Measurements from ENCODE around the gene TM4SF4.

The TM4SF4 gene

GRCh38 chr3:149455366-149455765, 19.1 kb upstream of the TM4SF4 start:
- no peak for DNase-seq (ENCODE audit: low read depth)

GRCh38 chr3:149455989-149456388, 18.5 kb upstream of the TM4SF4 start:
- no peak for DNase-seq (ENCODE audit: low read depth)

- no peak for DNase-seq (ENCODE audit: low read depth)
Observed at GRCh38 chr3:149459491-149460059, 14.9 kb upstream of the TM4SF4 start.

- no peak for DNase-seq (ENCODE audit: low read depth)
Observed at GRCh38 chr3:149460117-149460516, 14.4 kb upstream of the TM4SF4 start.

GRCh38 chr3:149462051-149462450, 12.4 kb upstream of the TM4SF4 start:
- DNase-seq (ENCODE audit: low read depth) = no peak

- no peak for DNase-seq (ENCODE audit: low read depth)
Observed at GRCh38 chr3:149462581-149463011, 11.9 kb upstream of the TM4SF4 start.

- no peak for DNase-seq (ENCODE audit: low read depth)
Observed at GRCh38 chr3:149463921-149464320, 10.6 kb upstream of the TM4SF4 start.

- no peak for DNase-seq (ENCODE audit: low read depth)
Observed at GRCh38 chr3:149464542-149465328, 9.8 kb upstream of the TM4SF4 start.

GRCh38 chr3:149465351-149465883, 9.1 kb upstream of the TM4SF4 start:
- no peak for DNase-seq (ENCODE audit: low read depth)

- DNase-seq (ENCODE audit: low read depth) = no peak
Observed at GRCh38 chr3:149466192-149466591, 8.3 kb upstream of the TM4SF4 start.

GRCh38 chr3:149468504-149469212, 5.8 kb upstream of the TM4SF4 start:
- no peak for DNase-seq (ENCODE audit: low read depth)

- DNase-seq (ENCODE audit: low read depth) = no peak
Observed at GRCh38 chr3:149470381-149470780, 4.1 kb upstream of the TM4SF4 start.

GRCh38 chr3:149472030-149472797, 2.3 kb upstream of the TM4SF4 start:
- no peak for DNase-seq (ENCODE audit: low read depth)

- DNase-seq (ENCODE audit: low read depth) = no peak
Observed at GRCh38 chr3:149473357-149474249, 894 bp upstream of the TM4SF4 start.

GRCh38 chr3:149475451-149476060, 1.1 kb downstream of the TM4SF4 start:
- no peak for DNase-seq (ENCODE audit: low read depth)

- no peak for DNase-seq (ENCODE audit: low read depth)
Observed at GRCh38 chr3:149476225-149476624, 1.7 kb downstream of the TM4SF4 start.

GRCh38 chr3:149479621-149480325, 5.3 kb downstream of the TM4SF4 start:
- no peak for DNase-seq (ENCODE audit: low read depth)

- DNase-seq (ENCODE audit: low read depth) = no peak
Observed at GRCh38 chr3:149480326-149481017, 6.0 kb downstream of the TM4SF4 start.

- DNase-seq (ENCODE audit: low read depth) = no peak
Observed at GRCh38 chr3:149481056-149481455, 6.6 kb downstream of the TM4SF4 start.

Data from activated T-helper 1 cell treated with Interleukin-2 at 50 U/mL for 16 hours (primary cell).